GM19463 (cell line): ENCODE measurements around the gene ABCG2.

Experiments
- ATAC-seq: cut with Tn5 transposase; IDR thresholded peaks from one replicate; pipeline ENCODE4 v1.9.1; 2021; ENCODE audit warnings: mild to moderate bottlenecking, moderate library complexity; ENCODE audit not compliant: unreplicated experiment

Gene ABCG2

GRCh38 chr4:88158489-88159228 is at the start of gene ABCG2:
ABCG2 (minus strand) TSS chr4:88158639; CDS start chr4:88139995, 18,644 bp downstream.
- peak; percentile 68 for ATAC-seq

GRCh38 chr4:88208156-88208555 is 49.7 kb upstream of the ABCG2 start:
- ATAC-seq = no peak

GRCh38 chr4:88207171-88207570 is 48.7 kb upstream of the ABCG2 start:
- no peak for ATAC-seq

- ATAC-seq = no peak
These were observed 46.4 kb upstream of the ABCG2 start for GRCh38 chr4:88204882-88205281.

GRCh38 chr4:88202443-88202842 is 44.0 kb upstream of the ABCG2 start:
- no peak for ATAC-seq

- ATAC-seq = no peak
These were observed 41.7 kb upstream of the ABCG2 start for GRCh38 chr4:88200186-88200585.

GRCh38 chr4:88196523-88197185 is 38.2 kb upstream of the ABCG2 start:
- no peak for ATAC-seq

- no peak for ATAC-seq
These were observed 37.5 kb upstream of the ABCG2 start for GRCh38 chr4:88196013-88196365.

GRCh38 chr4:88195328-88196012 is 37.0 kb upstream of the ABCG2 start:
- ATAC-seq = no peak

GRCh38 chr4:88191404-88191803 is 33.0 kb upstream of the ABCG2 start:
- ATAC-seq = no peak

- ATAC-seq = no peak
These were observed 31.6 kb upstream of the ABCG2 start for GRCh38 chr4:88189881-88190585.

GRCh38 chr4:88189418-88189738 is 30.9 kb upstream of the ABCG2 start:
- ATAC-seq = no peak

GRCh38 chr4:88188738-88189417 is 30.4 kb upstream of the ABCG2 start:
- no peak for ATAC-seq

GRCh38 chr4:88187766-88188165 is 29.3 kb upstream of the ABCG2 start:
- no peak for ATAC-seq

GRCh38 chr4:88185906-88186305 is 27.5 kb upstream of the ABCG2 start:
- no peak for ATAC-seq

- no peak for ATAC-seq
These were observed 20.8 kb upstream of the ABCG2 start for GRCh38 chr4:88179261-88179660.

- ATAC-seq = no peak
These were observed 20.3 kb upstream of the ABCG2 start for GRCh38 chr4:88178626-88179231.

- ATAC-seq = peak; percentile 57
These were observed 19.7 kb upstream of the ABCG2 start for GRCh38 chr4:88177983-88178625.

- ATAC-seq = no peak
These were observed 14.5 kb upstream of the ABCG2 start for GRCh38 chr4:88172987-88173386.

GRCh38 chr4:88171206-88171605 is 12.8 kb upstream of the ABCG2 start:
- no peak for ATAC-seq
